ENCODE results near the gene PRPF8.
A peak's percentile ranks its signal among the peaks of the same experiment; 100 is the strongest.

Gene PRPF8

DNA sequence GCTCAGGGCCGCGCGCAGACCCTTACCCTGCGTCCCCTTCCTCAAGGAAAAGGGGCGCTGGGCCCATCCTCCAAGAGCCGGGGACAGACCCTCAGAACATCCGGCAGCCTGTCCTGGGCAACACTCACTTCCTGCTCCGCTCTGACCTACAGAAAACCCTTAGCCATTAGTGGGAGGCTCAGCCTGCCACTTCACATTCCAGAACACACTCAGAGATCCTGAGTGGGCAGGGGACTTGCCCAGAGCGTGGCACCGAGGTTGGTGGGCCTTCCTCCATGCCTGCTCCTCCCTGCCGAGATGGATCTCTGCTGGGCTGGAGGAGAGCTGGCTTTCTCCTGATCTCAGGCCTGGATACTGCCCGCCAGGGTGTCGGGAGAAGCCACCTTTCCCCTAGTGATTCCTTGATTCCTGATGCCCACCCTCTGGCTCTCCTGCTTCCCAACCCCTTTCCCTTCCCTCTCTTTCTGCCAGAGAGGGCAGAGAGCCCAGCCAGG is 40.6 kb downstream of the PRPF8 start:
- no peak for DNase-seq

DNA sequence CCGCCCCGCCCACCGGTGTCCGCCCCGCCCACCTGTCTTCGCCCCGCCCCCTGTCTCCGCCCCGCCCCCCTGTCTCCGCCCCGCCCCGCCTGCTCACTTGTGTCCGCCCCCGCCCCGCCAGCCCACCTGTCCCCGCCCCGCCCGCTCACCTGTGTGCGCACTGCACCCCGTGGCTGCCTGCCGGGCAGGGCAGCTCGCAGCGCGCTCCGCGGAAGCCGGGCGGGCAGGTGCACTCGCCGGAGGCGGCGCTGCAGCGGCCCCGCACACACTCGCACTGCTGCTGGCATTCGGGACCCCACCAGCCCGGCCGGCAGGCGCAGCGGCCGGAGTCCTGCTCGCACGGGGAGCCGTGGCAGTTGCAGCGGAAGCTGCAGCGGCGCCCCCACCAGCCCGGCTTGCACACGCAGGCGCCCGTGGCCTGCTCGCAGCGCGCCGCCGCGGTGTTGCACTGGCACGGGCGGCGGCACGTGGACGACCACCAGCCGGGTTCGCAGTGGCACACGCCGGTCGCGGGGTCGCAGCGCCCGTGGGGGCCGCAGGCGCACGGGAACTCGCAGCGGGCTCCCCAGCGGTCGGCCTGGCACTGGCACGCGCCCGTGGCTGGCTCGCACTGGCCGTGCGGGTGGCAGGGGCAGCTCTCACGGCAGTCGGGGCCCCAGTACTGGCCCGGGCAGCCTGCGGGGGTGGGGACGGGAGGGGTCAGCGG is 41.2 kb downstream of the PRPF8 start:
- peak; percentile 68 for DNase-seq

DNA sequence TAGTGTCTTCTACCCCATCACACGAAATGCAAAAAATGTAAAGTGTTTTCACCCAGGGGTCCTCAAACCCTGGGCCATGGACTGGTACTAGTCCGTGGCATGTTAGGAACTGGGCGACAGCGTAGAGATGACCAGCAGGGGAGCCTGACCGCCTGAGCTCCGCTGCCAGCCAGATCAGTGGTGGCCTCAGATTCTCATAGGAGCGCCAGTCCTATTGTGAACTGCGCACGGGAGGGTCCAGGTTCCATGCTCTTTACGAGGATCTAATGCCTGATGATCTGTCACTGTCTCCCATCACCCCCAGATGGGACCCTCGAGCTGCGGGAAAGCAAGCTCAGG is 43.6 kb downstream of the PRPF8 start:
- no peak for DNase-seq

- DNase-seq, result no peak
Observed at GRCh38 chr17:1640329-1641064, 44.2 kb downstream of the PRPF8 start.

GRCh38 chr17:1639549-1640180 is 45.0 kb downstream of the PRPF8 start:
- DNase-seq, result no peak

- DNase-seq, result no peak
Observed at GRCh38 chr17:1638624-1639300, 45.9 kb downstream of the PRPF8 start.

DNA sequence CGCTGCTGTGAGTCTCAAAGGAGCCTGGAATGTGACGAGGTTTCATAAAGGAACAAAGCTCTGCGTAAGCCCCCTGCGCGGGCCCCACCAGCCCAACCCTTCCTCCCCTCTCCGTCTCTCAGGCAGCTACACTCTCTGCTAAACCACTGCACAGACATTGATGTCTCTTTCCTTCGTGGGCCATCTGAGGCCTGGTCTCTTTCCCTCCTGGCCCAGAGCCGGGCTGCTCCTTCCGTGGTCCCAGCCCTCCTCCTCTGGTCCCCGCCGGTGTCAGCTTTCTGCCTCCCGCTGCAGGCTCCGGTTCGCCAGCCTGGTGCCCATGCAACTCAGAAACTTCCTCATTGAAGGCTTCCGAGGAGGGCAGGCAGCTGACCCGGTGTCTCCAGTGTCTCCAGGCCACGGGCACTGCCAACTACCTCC is 46.5 kb downstream of the PRPF8 start:
- no peak for DNase-seq

DNA sequence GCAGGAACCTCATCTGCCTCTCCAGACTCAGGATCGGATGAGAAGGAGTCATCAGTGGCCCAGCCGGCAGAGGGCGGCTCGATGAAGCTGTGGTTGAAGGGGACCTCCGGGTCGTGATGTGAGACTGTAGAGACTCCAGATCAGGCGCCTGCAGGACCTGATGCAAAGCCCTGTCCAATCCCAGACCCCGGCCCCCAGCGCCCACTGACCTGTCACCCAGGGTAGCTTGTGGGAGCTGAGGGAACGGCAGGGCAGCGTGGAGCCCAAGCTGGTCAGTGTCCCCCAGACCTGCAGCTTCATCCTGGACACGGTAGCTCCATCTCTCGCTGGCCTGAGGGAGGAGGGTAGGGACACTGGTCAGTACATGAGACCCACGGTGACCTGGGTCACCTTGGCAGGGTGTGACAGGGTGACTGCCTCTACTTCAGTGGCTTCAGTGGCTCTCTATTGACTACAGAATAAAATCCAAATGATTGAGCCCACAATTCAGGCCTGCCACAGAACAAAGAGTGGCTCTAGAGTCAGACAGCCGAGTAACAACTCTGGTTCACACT is 47.9 kb downstream of the PRPF8 start:
- no peak for DNase-seq

- no peak for DNase-seq
Observed at GRCh38 chr17:1635675-1636465, 48.8 kb downstream of the PRPF8 start.

DNA sequence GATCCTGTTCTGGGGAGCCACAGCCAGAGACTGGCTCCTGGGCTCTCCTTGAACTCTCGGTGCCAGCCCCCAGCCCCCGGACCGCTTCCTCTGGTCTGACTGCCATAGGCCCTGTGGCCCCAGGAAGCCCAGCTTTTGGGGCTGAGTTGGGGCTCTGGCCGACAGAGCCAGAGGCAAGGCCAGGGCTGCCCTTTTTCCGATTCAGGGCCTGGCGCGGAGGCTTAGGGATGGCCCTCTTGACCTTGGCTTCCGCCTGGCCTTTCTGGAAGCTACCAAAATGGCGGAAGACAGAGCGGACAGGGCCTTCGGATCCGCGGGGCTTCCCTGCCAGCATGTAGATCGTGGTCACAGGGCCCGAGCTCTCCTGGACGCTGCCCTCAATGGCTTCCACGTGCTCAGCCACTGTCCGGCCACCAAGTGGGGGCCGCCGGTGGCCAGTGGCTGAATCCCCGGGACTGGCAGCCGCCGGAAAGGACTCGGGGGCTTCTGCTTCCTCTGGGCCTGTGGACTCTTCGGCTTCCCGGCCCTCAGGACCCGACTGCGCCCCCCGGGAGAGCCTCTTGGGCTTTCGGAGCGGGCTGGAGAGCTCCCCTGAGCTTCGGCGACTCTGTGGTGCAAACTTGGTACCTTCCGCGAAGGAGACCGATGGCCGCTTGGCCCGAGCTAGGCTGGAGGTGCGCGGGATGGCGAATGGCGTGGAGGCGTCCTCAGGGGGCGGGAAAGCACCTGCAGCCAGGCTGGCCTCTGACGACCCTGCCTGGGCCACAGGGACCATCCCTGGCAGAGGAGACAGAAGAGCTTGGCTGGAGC is 49.6 kb downstream of the PRPF8 start:
- DNase-seq, result no peak

GRCh38 chr17:1630662-1631061 is 54.0 kb downstream of the PRPF8 start:
- no peak for DNase-seq

DNA sequence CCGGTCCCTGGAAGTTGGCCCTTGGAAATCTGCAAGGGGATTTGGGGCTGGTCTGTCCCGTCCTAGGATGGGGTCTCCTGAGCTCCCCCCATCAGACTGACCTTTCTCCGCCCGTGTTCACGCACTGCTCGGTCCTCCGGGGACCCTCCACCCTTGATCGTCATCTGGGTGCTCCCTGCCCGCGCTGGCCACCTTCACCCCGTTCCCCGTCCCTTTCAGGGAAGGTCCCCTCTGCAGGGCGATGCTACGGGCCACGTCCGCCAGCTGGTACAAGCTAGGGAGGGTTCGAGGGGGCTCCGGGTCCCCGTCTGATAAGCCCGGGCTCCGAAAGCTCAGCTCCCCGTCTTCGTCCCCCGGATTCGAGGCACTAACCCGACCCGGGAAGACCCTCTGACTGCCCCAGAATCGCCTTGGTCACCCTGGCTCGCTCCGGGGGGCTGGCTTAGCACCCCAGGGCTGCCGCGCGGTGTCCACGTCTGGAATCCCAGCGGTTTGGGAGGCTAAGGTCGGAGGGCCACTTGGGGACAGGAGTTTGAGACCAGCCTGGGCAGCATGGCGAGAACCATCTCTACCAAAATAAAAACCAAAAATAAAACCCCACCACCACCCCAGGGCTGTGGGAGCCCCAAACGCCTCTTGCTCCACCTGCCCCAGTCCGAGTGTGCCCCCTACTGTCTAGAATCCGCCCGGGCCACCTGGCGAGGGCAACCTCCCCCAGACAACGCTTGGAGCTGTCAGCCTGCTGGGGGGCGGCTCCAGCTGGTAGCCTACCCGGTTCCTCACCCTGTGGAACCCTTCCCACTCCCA is 55.0 kb downstream of the PRPF8 start:
- DNase-seq, result peak; percentile 79

DNA sequence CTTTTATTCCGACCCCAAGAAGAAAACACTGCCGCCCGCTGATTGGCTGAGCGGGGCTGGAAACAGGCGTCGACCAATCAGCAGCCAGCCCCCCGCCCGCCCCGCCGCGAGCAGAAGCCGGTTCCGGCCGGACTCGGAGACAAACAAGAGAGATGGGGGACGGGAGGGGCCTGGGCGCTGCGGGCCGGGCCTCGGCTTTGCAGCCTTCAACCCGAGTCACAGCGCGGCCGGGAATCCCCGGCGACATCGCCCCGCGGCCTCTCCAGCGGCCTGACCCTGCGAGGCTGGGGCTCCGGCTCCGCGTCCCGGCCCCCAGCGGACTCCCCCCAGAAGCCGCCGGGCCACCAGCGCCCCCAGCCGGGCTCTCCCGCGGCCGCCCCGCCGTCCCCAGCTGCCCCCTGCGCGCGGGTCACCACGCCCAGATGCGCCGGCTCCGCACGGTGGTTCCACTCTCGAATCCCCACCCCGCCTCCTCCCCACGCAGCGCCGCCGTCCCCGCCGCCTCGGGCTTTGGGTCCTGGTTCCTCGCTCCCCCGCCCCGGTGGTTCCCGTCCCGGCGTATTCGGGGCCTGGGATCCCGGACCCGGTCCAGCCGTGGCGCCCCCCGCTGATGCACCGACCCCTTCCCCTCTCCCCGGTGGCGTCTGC is 55.7 kb downstream of the PRPF8 start:
- peak; percentile 94 for DNase-seq

DNA sequence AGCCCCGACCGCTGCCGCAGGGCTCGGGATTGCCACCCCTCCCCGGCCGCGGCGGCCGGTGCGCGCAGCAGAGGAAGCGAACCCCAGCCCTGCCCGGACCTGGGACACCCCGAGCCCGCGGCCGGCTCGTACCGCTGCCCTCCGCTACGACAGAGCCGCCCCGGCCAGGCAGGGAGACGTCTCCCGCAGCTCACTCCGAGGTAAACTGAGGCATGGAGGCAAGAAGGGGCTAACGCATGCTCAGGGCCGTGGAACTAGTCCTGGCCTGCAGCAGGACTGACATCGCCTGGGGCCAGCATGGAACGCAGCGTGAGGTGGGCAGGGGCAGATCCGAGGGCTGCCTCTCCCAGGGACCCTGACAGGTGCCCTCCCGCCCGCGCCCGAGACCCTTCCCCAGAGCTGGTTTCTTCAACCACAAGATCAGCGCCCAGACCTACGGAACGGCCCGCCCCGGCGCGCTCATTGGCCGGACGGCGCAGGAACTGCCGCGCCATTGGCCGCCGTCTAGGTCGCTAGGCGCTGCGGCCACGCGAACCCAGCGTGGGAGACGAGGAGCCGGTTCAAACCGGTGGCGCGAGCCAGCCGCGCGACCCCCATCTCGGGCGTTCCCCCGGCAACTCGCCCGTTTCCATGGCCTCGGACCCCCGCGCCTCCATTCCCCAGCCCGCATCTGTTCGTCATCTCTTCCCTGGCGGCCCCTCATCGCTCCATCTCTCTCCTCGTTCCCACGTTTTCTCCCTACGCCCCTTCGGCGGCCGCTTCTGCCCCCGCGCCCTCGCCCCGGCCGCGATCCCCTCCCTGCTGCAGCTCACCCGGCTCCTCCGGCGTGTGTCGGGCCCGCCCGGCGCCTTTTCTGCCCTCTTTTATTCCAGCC is 56.4 kb downstream of the PRPF8 start, which contains the start of gene SLC43A2:
TSS of gene SLC43A2 (minus strand) at position 853 of the 874 bp plus-strand sequence. CDS start 960 bp downstream, outside the sequence.
- peak; percentile 78 for DNase-seq

- peak; percentile 65 for DNase-seq
Observed at GRCh38 chr17:1627182-1627981, 57.3 kb downstream of the PRPF8 start.

GRCh38 chr17:1626333-1626732 is 58.3 kb downstream of the PRPF8 start:
- no peak for DNase-seq

- DNase-seq, result no peak
Observed at GRCh38 chr17:1625581-1625980, 59.1 kb downstream of the PRPF8 start.

- DNase-seq, result no peak
Observed at GRCh38 chr17:1625053-1625452, 59.6 kb downstream of the PRPF8 start.
